Measurements from ENCODE around the gene LRPAP1.

LRPAP1 gene

GRCh38 chr4:3489451-3489962, 42.7 kb downstream of the LRPAP1 start:
- Histone ChIP-seq H3K27ac (ENCODE audit: low read depth, low read length, poor library complexity, severe bottlenecking) (no peak overlapping the region), H3K4me2 (ENCODE audit: low read length) (no peak overlapping the region), H3K4me3 (ENCODE audit: low read depth, low read length, poor library complexity, severe bottlenecking) (no peak overlapping the region), H3K9ac (ENCODE audit: low read length) (no peak overlapping the region), H3F3A (ENCODE audit: insufficient read depth, low read length) (no peaks in the 10 kb centered on the region), H3K4me1 (ENCODE audit: insufficient read depth, low read length, severe bottlenecking) (no peaks in the 10 kb centered on the region), H4K20me1 (ENCODE audit: insufficient read depth, low read length) (no peaks in the 10 kb centered on the region), H3K36me3 (ENCODE audit: insufficient read depth, low read length) (no peaks in the 10 kb centered on the region), H3K79me2 (ENCODE audit: insufficient read depth, low read length) (no peaks in the 10 kb centered on the region), H2AFZ (ENCODE audit: low read length) (no peak overlapping the region), H3K9me3 (ENCODE audit: low read length) (no peaks in the 10 kb centered on the region), H3K9me2 (ENCODE audit: low read depth, low read length) (no peaks in the 10 kb centered on the region), H3K27me3 (ENCODE audit: insufficient read depth, low read length) (no peaks in the 10 kb centered on the region)
- TF ChIP-seq EZH2 (IDR thresholded peaks at IDR 0.05; ENCODE audit: borderline replicate concordance, low read length) = no peak
- TF ChIP-seq, protein P1, sequence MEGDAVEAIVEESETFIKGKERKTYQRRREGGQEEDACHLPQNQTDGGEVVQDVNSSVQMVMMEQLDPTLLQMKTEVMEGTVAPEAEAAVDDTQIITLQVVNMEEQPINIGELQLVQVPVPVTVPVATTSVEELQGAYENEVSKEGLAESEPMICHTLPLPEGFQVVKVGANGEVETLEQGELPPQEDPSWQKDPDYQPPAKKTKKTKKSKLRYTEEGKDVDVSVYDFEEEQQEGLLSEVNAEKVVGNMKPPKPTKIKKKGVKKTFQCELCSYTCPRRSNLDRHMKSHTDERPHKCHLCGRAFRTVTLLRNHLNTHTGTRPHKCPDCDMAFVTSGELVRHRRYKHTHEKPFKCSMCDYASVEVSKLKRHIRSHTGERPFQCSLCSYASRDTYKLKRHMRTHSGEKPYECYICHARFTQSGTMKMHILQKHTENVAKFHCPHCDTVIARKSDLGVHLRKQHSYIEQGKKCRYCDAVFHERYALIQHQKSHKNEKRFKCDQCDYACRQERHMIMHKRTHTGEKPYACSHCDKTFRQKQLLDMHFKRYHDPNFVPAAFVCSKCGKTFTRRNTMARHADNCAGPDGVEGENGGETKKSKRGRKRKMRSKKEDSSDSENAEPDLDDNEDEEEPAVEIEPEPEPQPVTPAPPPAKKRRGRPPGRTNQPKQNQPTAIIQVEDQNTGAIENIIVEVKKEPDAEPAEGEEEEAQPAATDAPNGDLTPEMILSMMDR (IDR thresholded peaks at IDR 0.05; ENCODE audit: low read length) = no peak

DNA sequence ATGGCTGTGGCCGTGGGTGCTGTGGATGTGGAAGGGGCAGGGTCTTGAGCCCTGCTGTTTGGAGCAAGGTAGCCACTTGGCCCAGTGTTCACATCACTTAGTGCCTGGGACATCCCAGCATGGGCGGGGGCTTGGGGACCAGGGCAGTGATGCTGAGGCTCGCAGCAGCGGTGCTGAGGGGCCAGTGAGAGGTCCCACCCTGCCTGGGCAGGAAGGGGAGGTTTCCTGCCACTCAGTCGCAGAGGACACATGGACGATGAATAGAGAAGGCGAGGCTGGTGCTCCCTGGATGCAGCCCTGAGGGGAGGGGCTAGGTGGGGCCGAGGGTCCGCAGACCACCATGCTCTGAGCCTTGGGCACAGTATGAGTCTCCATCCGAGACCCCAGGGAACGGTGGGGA, 43.4 kb downstream of the LRPAP1 start:
- H4K20me1 ChIP-seq (ENCODE audit: insufficient read depth, low read length) = no peaks in the 10 kb centered on the region

GRCh38 chr4:3487861-3488260, 44.4 kb downstream of the LRPAP1 start:
- Histone ChIP-seq H3K9me2 (ENCODE audit: low read depth, low read length) (no peaks in the 10 kb centered on the region), H3K4me1 (ENCODE audit: insufficient read depth, low read length, severe bottlenecking) (no peaks in the 10 kb centered on the region), H3K27me3 (ENCODE audit: insufficient read depth, low read length) (no peaks in the 10 kb centered on the region), H3K9ac (ENCODE audit: low read length) (no peak overlapping the region), H3K27ac (ENCODE audit: low read depth, low read length, poor library complexity, severe bottlenecking) (no peak overlapping the region), H3K9me3 (ENCODE audit: low read length) (no peaks in the 10 kb centered on the region), H2AFZ (ENCODE audit: low read length) (no peak overlapping the region), H3K79me2 (ENCODE audit: insufficient read depth, low read length) (no peaks in the 10 kb centered on the region), H3K4me3 (ENCODE audit: low read depth, low read length, poor library complexity, severe bottlenecking) (no peak overlapping the region), H3F3A (ENCODE audit: insufficient read depth, low read length) (no peaks in the 10 kb centered on the region), H3K4me2 (ENCODE audit: low read length) (no peak overlapping the region), H4K20me1 (ENCODE audit: insufficient read depth, low read length) (no peaks in the 10 kb centered on the region), H3K36me3 (ENCODE audit: insufficient read depth, low read length) (no peaks in the 10 kb centered on the region)
- TF ChIP-seq, protein P1 (IDR thresholded peaks at IDR 0.05; ENCODE audit: low read length) = no peak
- TF ChIP-seq EZH2 (IDR thresholded peaks at IDR 0.05; ENCODE audit: borderline replicate concordance, low read length) = no peak

More for the DNA sequence above, 43.4 kb downstream of the LRPAP1 start:
- Histone ChIP-seq H3K27ac (ENCODE audit: low read depth, low read length, poor library complexity, severe bottlenecking) (no peak overlapping the region), H3K27me3 (ENCODE audit: insufficient read depth, low read length) (no peaks in the 10 kb centered on the region), H3K4me3 (ENCODE audit: low read depth, low read length, poor library complexity, severe bottlenecking) (no peak overlapping the region), H3K4me2 (ENCODE audit: low read length) (no peak overlapping the region), H3K4me1 (ENCODE audit: insufficient read depth, low read length, severe bottlenecking) (no peaks in the 10 kb centered on the region), H3F3A (ENCODE audit: insufficient read depth, low read length) (no peaks in the 10 kb centered on the region), H3K9me3 (ENCODE audit: low read length) (no peaks in the 10 kb centered on the region), H3K79me2 (ENCODE audit: insufficient read depth, low read length) (no peaks in the 10 kb centered on the region), H3K36me3 (ENCODE audit: insufficient read depth, low read length) (no peaks in the 10 kb centered on the region), H3K9me2 (ENCODE audit: low read depth, low read length) (no peaks in the 10 kb centered on the region), H2AFZ (ENCODE audit: low read length) (no peak overlapping the region), H3K9ac (ENCODE audit: low read length) (no peak overlapping the region)
- TF ChIP-seq, protein P1 (IDR thresholded peaks at IDR 0.05; ENCODE audit: low read length) = no peak
- TF ChIP-seq EZH2 (IDR thresholded peaks at IDR 0.05; ENCODE audit: borderline replicate concordance, low read length) = no peak

All from OCI-LY1 (cell line).